Endometrial microvascular endothelial cells (primary cell): ENCODE data around the gene PODXL2. TPM values are rescaled to one million over a fixed set of nuclear protein-coding genes. Genes with fewer than 3 reads are reported as not detected.
"Not testable (repeated sequence)": the region's sequence is repeated elsewhere in the genome, so short reads cannot be mapped to it uniquely, and the experiment has no call there.

Experiments used
- in situ Hi-C: cut with HindIII; loops from 2 replicates; pipeline ENCODE4 v1.10.0; 2017; ENCODE audit warnings: low sequenced_read_pairs, low pct_unique_long_range_greater_than_20kb; ENCODE audit errors: inconsistent ontology term
- total RNA-seq: library from RNA; depleted of rRNA; stranded (reverse); fragments of >200 nt; gene quantifications from one replicate; pipeline ENCODE4 v1.2.3, GENCODE V29; 2015; ENCODE audit errors: inconsistent ontology term

Gene PODXL2
- total RNA-seq, 1 donor from 2014 or later, result 0.09 TPM

- in situ Hi-C loops, result no loop called here
Observed at GRCh38 chr3:127697551-127698240, 68.7 kb downstream of the PODXL2 start.

- in situ Hi-C loops, result no loop called here
Observed at GRCh38 chr3:127698286-127698685, 69.3 kb downstream of the PODXL2 start.

DNA sequence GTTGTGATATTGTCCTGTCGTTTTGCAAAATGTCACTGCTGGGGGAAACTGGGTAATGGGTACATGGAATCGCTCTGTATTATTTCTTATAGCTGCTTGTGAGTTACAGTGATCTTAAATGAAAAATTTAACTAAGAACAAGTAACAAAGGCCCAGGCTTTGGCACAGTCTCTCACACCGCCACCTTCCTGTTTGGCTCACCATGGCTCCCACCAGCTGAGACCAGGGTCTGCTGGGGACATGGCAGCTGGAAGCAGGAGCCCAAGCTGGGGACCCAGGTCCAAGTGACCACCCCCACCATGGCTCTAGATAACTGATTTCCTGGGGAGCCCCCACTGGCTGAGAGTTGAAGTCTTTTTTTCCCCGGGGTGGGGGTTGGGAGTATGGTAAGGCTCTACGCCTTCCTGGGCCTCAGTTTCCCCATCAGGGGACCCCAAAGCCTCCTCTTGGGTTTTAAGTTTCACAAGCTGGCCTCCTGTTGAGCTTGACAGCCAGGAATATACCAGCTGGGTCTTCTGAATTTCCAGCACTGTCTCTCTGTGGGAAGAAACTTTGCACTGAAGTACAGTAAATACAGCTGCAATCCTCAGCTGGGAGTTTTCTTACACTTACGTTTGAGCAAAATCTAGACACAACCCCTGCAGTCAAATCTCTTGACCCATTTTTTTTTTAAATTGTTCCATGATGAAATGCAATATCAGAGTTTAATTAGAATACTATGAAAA lies 69.9 kb downstream of the PODXL2 start:
- in situ Hi-C loops, result no loop called here

GRCh38 chr3:127699416-127700300 lies 70.7 kb downstream of the PODXL2 start:
- in situ Hi-C loops, result no loop called here

DNA sequence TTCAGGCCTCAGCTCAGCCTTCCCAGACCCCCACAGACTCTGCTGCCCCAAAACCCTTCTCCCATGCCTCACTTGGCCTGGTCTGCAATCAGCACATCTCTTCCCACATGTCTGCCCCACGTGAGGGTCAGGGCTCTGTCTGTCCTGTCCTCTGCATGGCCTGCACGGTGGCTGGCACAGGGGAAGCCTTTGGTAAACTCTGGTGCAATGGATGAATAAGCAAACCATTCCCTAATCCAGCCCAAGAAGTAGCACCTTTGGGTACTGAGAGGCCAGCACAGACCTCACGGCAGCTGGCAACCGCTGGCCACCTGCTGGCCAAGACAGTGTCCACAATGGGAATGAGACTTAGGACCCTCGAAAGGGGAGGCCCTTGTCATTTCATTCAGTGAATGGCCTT lies 71.4 kb downstream of the PODXL2 start:
- in situ Hi-C loops, result no loop called here

DNA sequence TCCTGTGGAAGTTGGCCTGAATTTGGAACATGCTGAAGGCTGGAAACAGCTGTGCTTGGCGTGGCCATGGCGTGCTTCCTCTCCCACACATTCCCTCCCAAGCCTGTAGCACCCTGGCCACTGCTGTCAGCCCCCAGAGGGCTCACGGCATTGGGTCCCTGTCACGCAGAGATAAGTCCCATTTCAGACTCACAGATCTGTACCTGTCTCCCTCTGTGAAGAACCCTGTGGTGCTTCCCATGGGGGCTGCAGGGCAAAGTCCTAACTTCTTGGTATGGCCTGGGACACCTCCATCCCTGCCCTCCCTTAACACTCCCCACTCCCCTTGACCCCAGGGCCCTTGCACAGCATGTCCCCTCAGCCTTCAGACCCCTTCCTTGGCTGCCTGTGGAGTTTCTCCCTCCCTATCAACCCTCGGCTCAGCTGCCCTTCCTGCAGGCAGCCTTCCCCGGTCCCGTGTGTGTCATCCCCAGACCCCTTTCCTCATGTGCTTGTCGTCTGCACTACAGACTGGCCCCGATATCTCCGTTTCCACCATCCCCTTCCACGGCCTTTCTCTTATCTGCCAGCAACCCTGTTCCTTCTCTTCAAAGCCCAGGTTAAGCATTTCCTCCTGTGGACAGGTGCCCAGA lies 72.4 kb downstream of the PODXL2 start:
- in situ Hi-C loops, result no loop called here

DNA sequence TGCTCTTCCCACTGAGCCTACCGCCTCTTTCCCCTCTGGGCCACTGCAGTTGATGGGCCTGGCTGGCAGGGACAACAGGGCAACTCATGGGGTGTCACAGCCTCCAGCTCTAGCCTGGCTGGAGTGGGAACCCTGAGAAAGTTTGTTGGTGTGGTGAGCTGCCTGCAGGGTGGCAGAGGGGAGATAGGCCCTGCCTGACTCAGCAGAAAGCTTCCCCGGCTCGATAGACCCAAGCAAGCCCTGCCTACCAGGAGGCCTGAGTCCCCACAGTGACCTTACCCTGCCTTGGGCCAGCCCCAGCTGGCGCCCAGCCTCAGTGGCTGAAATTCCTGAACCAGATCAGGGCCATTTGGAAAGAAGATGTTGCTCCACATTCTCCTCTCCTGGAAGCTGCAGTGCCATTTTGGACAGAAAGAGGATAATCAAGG lies 73.2 kb downstream of the PODXL2 start:
- in situ Hi-C loops, result no loop called here

- in situ Hi-C loops, result not testable (repeated sequence)
Observed at GRCh38 chr3:127704840-127705239, 75.9 kb downstream of the PODXL2 start.

- in situ Hi-C loops, result no loop called here
Observed at GRCh38 chr3:127706312-127706711, 77.3 kb downstream of the PODXL2 start.

GRCh38 chr3:127706785-127707351 lies 77.9 kb downstream of the PODXL2 start:
- in situ Hi-C loops, result no loop called here

DNA sequence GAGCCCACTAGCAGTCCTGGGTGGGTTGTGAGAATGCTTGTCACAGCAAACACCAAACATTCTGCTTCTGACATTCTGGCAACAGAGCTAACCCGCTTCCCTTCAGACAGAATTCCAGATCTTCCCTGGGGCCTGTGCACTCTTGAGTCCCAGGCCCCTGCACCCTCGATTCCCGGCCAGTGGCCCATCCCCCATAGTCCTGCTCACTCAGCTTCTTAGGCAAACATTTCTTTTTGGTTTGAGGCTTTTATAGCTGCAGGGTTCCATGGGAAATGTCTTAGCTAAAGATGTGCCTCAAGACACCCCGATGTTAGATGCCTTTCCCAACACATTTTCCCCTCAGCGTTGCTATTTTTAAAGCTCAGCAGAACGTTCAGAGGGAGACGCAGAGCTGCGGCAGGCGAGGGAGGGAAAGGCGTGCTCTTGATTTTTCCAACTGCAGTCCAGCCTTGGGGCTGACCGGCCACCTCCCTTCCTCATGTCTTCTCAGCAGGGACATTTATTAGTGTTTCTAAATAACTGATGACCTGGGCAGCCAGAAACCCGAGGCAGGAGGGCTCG lies 78.9 kb downstream of the PODXL2 start:
- in situ Hi-C loops, result no loop called here

GRCh38 chr3:127708837-127709236 lies 79.9 kb downstream of the PODXL2 start:
- in situ Hi-C loops, result no loop called here

DNA sequence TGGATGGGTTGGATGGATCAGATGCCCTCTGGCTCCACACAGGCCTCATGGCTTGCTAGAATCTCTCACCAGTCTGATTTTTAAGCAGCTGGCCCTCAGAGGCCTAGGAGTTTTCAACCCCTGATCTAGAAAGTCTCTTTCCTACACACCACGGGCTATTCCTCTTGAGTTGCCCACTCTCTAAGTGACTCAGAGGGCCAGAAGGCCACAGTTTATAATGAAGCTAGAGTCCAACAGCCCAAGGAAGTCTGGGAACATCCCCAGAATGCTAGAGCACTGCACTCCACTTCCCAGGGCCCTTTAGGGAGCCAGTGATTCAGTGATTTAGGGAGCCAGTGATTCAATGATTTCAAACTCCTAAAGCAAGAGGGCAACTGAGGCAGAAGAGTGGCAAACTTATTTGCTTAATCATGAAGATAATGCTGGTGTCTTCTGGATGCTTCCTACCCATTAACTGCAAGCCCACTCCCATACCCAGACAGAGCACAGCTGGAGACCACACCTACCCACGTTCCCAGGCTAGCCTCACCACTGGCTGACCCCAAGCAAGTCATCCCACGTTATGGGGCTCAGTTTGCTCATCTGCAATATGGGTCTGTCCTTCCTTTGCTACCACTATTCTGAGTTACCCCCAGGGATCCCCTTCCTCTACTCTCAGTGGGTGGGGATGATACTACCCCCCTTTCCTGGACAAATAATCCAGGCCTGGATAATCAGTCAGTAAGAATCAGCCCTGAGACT lies 80.5 kb downstream of the PODXL2 start:
- in situ Hi-C loops, result no loop called here

DNA sequence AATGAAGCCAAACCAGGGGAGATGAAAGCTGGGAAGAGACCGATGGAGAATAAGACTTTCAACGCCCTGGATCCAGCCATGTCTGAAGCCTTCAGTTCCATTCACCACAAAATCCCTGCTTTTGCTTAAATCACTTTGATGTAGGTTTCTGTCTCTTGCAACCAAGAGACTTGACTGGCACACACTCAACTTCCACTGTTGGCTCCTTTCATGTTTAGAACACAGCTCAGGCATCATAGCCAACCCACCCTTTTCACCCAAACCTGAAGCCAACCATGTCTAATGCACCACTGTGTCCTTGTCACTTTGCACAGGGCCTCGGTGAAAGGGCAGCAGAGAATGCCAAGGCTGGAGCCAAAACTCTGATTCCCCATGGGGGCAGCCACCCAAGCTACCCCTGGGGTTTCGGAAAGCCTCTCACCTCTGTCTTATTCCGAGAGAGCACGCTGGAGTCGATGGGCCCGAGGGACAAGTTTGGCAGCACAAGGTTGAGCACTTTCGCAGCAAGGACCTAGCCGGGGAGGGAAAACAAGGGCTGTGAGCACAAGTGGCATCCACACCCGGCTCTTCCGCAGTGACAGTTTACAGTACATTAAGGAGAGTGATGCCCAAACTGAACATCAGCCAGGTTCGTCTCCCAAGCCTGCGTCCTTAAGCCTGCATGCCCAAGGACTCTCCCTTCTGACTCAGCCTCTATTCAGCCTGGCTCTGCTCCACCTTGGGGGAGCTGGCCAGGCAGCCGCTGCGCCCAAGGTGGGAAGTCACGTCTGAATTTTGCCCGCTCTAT lies 81.4 kb downstream of the PODXL2 start:
- in situ Hi-C loops, result no loop called here

- in situ Hi-C loops, result no loop called here
Observed at GRCh38 chr3:127711021-127711695, 82.2 kb downstream of the PODXL2 start.

DNA sequence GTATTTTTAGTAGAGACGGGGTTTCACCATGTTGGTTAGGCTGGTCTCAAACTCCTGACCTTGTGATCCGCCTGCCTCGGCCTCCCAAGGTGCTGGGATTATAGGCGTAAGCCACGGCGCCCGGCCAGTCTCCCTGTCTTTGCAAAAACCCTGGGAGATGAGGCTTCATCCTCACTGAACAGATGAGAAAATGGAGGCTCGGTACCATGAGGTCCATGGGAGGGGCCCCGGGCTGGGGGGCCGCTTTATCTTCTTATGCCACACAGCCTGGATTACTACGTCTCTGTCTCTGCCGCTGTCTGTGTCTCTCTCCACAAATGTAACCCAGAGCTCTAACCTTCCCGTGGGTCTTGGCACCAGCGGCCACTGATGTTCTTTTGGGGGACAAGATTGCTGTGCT lies 82.9 kb downstream of the PODXL2 start:
- in situ Hi-C loops, result no loop called here

DNA sequence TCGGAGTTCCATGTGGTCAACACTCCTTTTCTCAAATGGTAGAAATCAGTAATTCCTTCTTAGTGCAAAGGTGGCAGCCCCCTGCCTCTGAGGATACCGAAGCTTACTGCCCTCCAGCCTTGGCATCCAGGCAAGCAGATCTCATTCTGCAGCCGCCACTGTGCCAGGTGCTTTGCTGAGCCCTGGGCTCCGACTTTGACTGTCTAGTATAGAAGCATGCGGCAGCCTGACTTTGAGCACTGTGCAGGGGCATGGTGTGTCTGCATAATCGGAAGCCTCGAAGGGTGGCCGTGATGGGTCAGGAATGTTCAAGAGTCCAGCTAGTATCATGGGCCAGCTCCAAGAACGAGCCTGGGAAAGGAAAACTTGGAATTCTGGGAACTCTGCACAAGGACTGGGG lies 83.5 kb downstream of the PODXL2 start:
- in situ Hi-C loops, result no loop called here
